ENCODE results near the gene PSD4.

The PSD4 gene

DNA sequence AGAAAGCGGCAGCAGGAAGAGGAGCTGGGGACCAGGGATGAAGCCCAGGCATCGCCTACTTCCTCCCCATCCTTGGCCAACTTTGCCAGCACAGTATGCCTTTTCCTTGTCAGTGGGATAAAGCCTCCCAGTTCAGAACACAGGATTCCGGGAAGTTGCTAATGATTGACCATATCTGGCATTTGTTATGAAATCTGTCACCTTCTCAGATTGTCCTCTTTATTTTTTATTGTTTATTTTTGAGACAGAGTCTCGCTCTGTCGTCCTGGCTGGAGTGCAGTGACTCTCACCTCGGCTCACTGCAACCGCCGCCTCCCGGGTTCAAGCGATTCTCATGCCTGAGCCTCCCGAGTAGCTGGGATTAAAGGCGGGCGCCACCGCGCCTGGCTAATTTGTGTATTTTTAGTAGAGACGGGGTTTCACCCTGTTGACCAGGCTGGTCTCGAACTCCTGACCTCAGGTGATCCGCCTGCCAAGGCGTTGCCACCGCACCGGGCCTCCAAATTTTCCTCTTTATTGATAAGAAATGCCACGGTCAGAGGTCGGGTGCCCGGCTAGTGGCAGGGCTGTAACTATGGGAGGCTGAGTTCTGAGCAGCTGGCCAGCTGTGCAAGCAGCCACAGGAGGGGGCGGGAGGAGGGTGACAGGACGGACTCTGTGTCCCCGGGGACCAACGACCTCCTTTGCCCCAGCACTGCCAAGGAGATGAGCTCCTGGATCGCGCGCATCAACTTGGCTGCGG, 24.4 kb downstream of the PSD4 start:
- H3K4me3 ChIP-seq (ENCODE audit: low read depth, low read length): no peak overlapping the region
- TF ChIP-seq, protein P1, sequence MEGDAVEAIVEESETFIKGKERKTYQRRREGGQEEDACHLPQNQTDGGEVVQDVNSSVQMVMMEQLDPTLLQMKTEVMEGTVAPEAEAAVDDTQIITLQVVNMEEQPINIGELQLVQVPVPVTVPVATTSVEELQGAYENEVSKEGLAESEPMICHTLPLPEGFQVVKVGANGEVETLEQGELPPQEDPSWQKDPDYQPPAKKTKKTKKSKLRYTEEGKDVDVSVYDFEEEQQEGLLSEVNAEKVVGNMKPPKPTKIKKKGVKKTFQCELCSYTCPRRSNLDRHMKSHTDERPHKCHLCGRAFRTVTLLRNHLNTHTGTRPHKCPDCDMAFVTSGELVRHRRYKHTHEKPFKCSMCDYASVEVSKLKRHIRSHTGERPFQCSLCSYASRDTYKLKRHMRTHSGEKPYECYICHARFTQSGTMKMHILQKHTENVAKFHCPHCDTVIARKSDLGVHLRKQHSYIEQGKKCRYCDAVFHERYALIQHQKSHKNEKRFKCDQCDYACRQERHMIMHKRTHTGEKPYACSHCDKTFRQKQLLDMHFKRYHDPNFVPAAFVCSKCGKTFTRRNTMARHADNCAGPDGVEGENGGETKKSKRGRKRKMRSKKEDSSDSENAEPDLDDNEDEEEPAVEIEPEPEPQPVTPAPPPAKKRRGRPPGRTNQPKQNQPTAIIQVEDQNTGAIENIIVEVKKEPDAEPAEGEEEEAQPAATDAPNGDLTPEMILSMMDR (IDR thresholded peaks at IDR 0.05; ENCODE audit: low read depth, low read length, missing control alignments): no peak
- no peak for DNase-seq (ENCODE audit: low read depth)

DNA sequence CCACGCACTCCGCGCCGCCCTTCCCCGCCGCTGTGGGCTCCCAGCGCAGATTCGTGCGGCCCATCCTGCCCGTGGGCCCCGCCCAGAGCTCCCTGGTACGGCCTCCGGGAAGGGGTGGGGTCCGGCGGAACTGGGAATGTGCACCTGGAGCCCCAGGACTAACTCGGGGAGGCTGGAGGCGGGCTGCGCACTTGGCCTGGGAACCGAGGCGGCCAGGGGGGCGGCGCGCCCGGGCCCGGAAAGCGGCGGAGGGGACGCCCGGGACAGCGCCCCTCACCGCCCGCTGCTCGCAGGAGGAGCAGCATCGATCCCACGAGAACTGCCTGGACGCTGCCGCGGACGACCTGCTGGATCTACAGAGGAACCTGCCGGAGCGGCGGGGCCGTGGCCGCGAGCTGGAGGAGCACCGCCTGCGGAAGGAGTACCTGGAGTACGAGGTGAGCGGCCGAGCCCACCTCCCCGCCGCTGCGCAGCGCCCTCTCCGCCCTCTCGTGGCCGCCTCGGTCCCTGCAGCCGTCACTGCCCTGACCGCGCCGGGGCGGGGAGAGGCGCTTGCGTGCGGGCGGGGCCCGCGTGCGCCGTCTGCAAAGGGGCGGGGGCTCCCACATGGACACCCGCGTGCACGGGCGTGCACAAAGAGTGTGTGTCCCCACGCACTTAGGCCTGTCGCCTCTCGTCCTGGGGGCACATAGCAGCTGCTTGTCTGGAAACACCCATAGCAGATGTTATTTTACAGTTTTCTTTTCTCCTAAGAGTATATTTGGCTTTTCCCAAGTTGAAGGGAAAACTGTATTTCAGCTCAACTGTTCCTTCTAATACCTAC, 25.2 kb downstream of the PSD4 start:
- no peak for DNase-seq (ENCODE audit: low read depth)
- no peak overlapping the region for H3K4me3 ChIP-seq (ENCODE audit: low read depth, low read length)
- TF ChIP-seq, protein P1 (IDR thresholded peaks at IDR 0.05; ENCODE audit: low read depth, low read length, missing control alignments): peak; percentile 88

DNA sequence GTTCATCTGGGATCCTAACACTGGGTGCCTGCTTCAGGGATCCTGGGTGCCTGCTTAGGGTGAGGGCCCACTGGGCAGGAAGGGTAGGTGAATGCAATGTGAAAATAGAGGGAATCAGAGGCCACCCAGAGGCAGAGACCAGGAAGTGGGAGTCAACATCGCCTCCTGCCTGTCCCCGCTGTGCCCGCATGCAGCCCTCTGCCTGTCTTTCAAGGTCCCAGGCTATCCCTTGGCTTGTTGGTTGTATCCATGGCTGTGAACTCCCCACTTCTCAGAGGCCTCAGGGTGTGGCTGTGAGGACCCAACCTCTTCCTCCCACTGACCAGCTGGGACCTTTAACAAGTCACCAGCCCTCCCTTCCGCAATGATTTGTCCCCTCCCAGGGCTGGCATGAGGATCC, 26.5 kb downstream of the PSD4 start:
- DNase-seq (ENCODE audit: low read depth): no peak
- H3K4me3 ChIP-seq (ENCODE audit: low read depth, low read length): no peak overlapping the region
- TF ChIP-seq, protein P1 (IDR thresholded peaks at IDR 0.05; ENCODE audit: low read depth, low read length, missing control alignments): no peak

DNA sequence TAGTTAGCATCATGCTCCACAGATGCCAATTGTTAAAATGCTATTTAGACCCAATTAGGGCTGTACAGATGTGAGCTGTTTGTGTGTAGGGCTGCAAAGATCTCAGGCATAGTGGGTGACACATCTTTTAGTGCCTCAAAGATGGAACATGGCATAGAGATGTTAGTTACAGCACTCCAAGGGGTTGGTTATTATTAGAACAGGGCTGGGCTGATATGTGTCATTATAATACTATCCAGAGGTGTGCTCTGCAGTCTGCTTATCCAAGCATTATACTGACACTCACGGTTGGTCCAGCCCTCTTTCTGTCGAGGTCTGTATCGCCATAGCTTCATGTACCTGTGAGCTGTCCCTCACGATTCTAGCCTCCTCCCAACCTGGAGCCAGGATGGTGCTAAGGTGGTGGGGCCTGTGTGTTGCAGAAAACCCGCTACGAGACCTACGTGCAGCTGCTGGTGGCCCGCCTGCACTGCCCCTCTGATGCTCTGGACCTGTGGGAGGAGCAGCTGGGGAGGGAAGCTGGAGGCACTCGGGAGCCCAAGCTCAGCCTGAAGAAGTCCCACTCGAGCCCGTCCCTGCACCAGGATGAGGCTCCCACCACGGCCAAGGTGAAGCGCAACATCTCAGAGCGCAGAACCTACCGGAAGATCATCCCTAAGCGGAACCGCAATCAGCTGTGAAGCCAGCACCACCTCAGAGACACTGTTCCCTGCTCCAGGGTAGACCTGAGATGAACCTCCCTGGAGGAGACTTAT, 27.1 kb downstream of the PSD4 start:
- no peak overlapping the region for H3K4me3 ChIP-seq (ENCODE audit: low read depth, low read length)
- TF ChIP-seq, protein P1 (IDR thresholded peaks at IDR 0.05; ENCODE audit: low read depth, low read length, missing control alignments): no peak
- no peak for DNase-seq (ENCODE audit: low read depth)

DNA sequence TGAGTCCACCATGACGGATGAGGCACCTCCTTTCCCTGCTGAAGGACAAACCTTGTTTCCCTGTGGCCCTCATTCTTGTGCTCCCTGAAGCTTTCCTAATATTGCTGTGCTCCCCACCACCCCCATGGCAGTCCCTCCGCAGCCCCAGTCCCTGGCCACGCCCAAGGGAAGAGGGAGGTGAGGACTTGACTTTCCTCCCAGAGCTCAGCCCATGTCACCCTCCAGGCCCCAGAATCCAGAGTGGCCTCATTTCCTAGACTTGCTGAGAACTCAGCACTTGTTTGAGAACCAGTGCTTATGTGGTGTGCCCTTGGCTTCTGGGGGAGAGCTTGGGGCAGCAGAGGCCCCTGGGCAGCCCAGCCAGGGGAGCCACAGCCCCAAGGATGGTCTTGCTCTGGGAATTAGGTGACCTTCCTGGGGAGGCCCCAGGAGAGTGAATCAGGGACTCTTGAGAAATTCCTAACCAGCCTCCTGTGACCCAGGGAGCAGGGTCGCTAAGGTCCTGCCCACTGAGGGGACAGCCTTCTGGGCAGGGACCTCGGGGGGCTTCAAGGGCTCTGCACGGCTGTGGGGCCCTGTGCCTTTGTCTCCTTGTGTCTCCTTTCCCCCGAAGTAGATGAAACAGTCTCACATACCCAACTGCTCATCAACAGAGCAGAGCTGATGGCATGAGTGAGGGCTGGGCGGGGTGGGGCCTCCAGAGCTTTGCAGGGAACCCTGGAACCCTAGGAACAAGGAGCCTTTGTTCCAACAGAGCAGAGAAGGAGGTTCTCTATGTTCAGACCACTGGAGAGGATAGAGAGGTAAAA, 27.9 kb downstream of the PSD4 start:
- TF ChIP-seq, protein P1 (IDR thresholded peaks at IDR 0.05; ENCODE audit: low read depth, low read length, missing control alignments): no peak
- H3K4me3 ChIP-seq (ENCODE audit: low read depth, low read length): no peak overlapping the region
- DNase-seq (ENCODE audit: low read depth): no peak
